LHCN-M2 (cell line): ENCODE results near the gene SLC7A8. TPM values are rescaled to one million over a fixed set of nuclear protein-coding genes. Genes with fewer than 3 reads are reported as not detected.

Experiments
- DNase-seq: peaks from one replicate; pipeline ENCODE4 v3.0.0-alpha.2; 2012; ENCODE audit warnings: low read depth
- total RNA-seq: library from RNA; depleted of rRNA; stranded (reverse); fragments of >200 nt; gene quantifications from 2 replicates; pipeline ENCODE4 v1.2.3, GENCODE V29; 2014

The SLC7A8 gene
- total RNA-seq, 1 experiment from 2014 or later = 2.4 TPM

DNA sequence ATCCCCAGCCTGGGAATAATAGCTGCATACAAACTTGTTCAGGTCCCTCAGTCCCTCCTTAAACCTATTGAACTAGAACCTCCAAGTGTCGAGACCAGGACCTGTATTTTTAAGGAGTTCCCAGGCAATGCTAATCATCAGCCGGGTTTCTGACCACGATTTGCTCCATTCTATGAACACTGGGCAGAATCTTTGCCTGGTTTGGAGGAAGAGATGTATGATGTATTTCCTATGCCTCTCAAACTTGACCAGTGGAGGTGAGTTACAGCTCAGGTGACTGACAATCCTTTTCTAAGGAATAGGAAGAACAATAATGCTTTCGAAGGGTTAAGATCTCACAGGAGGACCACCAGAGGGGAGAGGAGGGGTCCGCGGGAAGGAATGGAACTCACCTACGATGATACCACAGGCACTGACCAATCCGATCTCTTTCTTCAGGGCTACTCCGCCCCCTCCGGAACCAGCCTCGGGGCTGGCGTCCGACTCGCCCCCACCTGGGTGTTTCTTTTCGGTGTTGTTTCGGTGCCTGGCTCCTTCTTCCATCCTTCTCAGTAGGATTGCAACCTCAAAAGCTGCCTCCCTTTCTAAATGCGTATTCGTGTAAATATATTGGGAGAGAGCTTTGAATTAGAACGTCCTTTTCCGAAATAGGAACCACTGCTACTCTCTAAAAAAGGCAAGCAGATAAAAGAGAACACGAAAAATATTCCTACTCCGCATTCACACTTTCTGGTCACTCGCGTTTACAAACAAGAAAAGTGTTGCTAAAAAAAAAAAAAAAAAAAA, 895 bp downstream of the SLC7A8 start:
- no peak for DNase-seq

DNA sequence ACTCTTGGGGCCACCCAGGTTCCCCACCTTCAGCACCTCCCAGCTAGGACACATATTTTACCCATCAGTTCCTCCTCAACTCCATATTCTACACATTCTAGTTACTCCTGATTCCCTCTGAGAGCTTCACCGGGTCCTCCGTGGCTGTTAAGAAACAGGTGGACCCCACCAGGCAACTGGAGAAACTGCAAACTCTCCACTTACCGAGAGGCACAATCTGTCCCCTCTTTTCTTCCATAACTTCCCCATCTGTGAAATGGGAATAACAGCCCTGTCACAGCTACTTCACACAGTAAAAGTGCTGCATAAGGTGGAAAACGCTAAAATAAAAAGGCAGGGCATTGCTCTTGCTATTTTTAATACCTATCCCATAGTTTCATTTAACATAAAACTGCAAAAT, 1.5 kb downstream of the SLC7A8 start:
- no peak for DNase-seq

DNA sequence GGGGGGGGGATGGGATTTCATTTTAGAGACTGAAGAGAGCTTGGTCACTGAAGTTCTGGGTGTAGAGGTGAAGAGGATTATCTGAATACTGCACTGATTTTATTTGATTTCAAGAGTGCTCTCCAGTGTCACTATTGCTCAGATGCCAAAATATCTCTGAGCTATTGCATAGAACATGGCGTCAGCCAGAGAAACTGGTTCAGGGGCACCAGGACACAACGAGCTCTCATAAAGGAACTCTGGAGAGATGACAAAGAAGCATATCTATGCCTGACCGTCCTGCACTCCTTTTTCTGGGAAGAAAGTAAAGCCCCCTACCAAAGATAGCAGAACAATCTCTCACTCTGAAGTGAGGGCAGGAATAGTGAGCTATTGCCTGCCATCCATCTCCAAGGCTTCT, 2.0 kb downstream of the SLC7A8 start:
- no peak for DNase-seq

DNA sequence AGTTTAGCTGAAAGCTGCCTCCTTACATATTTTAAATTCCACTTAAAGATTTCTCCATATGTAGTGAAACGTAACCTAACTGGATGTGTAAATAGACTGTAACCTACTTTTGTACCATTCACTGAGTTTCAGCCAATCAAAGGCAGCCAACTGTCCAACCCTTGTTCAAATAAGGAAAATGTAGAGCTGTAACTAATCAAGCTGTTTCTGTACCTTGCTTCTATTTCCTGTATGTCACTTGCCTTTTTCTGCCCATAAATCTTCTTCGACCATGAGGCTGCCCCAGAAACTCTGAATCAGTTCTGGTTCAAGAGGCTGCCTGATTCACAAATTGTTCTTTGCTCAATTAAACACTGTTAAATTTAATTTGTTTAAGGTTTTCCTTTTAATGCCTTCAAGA, 6.3 kb downstream of the SLC7A8 start:
- no peak for DNase-seq

DNA sequence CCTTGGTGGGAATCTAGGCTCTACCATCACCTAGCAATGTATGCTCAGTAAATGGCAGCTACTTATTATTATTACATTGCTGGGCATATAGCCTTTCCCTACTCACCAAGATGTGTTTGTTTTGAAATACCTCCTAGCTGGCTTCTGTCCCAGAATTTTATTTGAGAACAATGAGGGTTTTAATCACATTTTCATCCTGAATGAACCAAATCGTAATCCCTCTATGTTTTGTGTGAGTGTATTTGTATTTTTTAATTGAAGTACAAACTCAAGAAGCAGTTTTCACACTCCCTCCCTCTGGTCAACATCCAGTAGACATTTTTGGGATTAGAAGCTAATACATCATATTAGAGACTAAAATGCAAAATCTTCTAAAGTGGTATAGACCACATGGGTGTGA, 7.6 kb downstream of the SLC7A8 start:
- peak; percentile 53 for DNase-seq

DNA sequence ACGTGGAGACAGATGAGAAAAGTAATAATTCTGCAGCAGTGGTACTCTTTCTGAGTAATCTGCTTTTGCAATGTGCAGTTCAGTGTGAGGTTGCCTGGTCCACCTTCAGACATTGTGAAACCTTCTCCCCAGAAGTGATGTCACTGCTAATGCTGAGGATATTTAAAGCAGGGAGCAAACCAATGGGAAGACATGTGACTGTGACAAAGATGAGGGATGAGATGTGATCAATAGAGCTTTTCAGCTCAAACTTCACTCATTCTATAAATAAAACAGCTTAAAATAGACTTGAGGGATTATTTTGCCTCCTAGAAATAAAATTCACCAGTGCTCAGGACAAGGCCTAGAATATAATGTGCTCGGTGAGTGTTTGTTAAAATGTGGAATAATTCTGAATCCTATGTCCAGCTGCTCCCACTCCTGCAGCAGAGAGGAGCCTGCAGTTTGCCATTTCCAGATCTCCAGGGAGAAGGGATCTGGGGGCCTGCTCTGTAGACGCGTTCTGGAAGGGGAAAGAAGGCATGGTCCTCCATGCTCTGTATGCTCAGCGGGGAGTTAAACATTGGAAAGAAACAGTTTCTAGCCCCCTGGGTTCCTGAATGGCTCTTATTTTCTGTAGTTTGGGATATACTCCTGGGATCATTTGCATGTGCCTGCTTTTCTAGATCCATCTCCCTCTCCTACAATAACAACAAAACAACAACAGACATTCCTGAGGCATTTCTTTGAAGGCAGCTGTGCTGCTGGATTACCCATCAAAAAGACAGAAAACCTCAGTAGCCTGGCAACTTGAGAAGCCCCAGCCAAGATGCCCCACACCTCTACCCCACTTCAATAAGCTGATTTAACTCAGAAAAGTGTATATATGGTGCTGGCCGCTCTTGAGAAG, 8.9 kb downstream of the SLC7A8 start:
- peak; percentile 63 for DNase-seq

DNA sequence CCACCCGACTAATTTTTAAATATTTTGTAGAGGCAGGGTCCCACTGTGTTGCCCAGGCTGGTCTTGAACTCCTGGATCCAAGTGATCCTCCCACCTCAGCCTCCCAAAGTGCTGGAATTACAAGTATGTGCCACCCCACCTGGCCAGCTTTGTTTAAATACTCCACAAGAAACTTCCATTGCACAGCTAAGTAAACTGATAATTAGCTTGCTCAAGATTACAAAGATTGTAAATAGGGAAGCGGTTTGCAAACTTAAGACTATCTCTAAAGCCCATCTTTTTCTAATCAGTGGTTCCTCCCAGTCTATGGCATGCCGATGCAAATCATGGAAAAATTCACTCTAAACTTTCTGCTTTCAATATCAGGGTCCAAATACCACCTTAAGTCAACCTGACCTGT, 9.7 kb downstream of the SLC7A8 start:
- no peak for DNase-seq

DNA sequence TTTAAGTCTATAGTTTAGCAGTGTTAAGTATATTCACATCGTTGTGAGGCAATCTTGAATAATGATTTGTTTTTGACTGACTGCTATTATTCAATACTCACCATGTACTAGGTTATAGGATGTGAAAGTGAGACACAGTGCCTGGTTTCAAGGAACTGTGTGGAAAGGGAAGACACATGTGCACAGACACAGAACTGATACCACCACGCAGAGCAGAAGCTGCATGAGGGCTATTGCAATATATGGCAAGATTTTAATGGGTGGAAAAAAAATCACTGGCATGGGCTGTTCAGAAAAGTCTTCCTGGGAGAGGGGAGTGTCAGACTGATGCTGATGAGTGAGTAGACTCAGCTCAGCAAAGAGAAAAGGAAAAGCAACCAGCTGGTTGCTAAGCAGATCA, 10.4 kb downstream of the SLC7A8 start:
- DNase-seq = no peak

DNA sequence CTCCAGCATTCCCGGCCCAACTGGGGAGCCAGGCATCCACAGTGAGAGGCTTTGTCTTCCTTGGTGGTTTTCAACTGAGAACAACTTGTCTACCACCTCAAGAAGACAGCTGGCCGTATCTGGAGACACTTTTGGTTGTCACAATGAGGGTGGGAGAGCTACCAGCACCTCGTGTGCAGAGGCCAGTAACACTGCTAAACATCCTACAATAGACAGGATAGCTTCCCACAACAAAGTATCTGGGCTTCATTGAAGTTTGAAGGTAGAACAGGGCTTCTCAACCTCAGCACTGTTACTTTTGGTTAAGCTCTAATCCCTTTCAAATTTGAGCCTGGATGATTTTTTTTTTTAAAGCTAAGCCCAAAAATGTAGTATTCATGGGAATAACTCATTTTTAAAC, 10.9 kb downstream of the SLC7A8 start:
- no peak for DNase-seq

DNA sequence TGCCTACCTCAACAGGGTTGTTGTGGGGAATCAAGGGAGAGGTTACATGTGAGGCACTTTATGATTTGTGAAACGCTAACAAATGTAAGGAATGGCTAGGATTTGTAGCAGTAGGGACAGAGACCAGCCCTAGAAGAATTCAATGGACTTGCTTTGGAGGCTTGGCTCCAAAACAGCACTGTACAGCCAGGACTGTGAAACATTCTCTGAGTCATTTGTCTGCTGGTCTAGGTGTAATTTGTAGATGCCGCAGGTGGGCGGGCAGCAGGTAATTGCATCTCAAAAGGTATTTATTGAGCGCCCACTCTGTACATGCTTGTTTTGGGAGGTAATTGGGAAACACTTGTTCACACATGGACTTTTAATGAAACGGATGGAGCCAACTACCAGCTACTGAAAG, 11.4 kb downstream of the SLC7A8 start:
- no peak for DNase-seq

DNA sequence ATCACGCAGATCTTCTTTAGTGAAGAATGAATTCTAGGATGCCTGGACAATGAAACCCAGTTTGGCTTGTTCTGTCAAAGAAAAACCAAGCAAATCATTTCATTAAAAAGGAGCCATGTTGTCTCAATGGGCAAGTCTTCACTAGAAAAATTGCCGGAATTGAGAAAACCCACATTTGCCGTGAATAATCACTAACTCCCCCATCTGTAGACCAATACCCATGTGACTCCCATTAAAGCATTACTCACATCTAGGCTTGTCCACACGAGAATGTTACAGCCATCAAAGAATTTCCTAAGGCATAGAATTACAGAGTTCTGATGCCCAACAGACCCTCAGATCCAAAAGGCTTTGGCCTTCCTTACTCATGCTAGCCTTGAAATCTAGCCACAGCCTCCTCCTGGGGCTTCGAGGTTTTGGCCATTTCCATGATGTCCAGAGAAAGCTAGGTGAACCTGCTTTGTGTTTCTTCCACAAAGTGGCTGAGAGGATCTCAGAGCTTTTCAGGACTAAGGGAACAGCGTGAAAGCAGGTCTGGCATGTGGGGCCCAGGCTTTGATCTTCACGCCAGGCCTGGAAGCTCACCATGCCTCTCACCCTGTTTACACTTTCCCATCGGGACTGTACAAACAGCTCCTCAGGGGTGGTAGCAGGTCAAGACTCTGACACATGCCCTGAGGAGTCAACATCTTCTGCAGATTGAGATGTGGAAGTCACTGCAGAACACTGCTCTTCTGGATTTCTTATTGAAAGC, 12.1 kb downstream of the SLC7A8 start:
- DNase-seq = peak; percentile 75

DNA sequence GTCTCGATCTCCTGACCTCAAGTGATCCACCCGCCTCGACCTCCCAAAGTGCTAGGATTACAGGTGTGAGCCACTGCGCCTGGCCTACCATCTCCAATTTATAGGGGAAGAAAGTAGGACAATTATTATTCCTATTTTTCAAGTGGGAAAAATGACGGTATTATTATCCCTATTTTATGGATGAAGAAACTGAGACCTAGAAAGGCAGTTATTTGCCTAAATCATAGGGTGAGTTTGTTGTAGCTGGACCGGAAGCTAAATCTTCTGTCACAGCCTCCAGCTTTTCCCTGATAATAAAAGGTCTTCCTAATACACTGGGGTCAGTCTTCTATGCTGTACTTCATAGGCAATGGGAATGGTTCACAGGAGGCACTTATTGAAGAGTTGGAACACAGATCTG, 13.8 kb downstream of the SLC7A8 start:
- no peak for DNase-seq

DNA sequence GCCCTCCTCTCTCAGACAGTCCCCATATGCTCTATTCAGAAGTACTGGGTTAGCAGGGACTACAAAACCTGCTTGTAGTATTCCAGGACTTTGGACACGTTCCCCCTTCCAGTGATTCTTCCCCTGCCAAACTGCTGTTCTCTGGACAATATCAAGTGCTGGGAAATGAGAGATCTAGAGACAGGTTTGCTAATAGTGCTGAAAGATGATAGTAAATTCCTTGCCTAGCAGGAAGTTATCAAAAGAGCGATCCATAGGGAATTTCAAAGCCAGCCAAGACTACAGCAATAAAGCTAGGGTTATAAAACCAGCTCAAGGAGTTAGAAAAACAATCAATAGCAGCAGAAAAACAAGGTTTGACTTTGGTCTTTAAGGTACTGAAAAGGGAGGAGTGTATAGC, 15.2 kb downstream of the SLC7A8 start:
- DNase-seq = no peak

DNA sequence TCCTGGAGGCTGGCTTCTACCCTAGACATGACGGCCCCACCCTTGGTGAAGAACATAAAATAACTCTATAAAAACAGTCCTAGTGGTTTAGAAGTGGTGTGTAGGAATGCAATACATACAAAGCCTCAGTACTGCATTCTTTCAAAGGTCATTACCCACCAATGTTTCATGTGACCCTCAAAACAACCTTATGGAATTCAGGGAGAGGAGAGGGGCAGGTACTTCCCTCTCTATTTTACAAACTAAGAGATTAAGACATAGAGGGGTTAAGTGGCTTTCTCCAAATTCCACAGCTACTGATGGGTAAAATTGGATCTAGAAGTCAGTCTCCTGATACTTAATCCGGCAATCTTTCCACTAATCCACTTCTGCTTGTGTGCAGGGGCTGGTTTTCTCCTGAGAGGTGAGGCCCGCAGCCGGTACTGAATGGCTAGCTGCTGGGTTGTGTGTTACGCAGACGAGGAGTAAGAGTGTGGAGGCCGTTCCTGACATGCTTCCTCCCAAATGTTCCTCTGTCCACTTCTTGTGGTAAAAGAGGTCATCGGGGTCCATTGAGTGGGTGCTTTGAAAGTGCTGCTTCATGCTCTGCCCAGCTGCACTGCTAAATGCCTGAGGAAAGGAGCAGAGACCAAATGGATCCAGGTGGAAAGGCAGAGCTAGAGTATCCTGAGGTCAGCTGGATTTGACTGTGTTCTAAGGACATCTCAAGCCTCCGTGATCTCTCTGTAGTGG, 16.2 kb downstream of the SLC7A8 start:
- no peak for DNase-seq

DNA sequence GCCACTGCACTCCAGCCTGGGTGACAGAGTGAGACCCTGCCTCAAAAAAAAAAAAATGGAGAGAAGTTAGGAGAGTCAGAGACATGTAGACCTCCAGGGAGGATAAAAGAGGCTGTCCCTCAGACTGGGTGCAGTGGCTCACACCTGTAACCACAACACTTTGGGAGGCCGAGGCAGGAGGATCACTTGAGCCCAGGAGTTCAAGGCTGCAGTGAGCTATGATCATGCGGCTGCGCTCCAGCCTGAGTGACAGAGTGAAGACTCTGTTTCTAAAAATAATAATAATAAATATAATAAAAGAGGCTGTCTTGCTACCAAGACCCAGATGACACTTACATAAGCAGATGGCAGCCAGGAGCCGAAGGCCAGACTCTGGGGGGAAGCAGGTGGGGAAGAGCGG, 18.5 kb downstream of the SLC7A8 start:
- DNase-seq = no peak

DNA sequence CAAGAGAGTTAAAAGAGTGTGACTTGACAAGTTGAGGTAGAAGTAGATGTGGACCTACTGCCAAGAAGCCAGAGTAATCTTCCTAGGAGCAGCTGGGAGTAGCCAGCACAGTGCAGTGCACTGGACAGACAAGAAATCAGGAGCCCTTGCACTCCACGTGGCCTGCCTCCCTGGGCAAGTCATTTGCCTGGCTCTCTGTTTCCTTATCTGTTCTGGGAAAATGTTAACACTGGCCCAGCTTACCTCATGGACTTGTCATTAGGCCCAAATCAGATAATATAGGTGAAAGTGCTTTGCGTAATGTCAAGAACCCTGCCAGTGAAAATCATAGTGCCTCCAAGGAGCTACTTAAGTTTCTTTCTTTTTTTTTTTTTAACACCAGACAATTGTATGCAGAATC, 19.2 kb downstream of the SLC7A8 start:
- no peak for DNase-seq

DNA sequence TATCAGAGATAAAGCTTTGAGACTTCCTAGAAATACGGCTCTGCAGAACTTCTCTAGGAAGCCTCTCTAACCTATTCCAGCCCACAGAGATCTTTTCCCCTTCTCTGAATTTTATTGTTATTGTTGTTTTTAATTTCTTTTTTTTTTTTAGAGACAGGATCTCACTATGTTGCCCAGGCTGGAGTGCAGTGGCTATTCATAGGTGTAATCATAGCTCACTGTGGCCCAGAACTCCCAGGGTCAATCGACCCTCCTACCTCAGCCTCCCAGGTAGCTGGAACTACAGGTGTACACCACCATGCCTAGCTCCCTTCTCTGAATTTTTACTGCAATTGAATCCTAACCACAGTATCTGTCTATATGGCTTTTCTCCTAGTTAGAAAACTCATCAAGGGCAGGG, 19.6 kb downstream of the SLC7A8 start:
- no peak for DNase-seq

DNA sequence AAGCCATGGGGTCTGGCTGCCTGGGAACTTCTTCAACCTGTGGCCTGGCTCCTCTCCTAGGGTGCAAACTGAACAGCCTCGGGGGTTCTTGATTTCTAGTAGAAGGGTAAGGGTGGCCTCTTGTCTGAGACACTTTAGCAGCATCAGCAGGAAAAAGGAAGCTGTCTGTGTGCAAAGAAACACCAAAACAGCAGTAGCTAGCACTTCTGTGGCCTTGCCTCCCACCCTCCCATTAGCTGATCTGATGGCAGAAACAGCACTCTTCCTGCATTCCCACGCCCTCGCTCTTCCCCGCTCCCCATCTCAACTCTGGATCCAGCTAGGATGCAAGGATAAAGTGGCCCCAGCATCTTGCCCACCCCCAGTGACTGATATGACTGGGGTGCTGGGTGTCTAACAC, 20.7 kb downstream of the SLC7A8 start:
- no peak for DNase-seq

DNA sequence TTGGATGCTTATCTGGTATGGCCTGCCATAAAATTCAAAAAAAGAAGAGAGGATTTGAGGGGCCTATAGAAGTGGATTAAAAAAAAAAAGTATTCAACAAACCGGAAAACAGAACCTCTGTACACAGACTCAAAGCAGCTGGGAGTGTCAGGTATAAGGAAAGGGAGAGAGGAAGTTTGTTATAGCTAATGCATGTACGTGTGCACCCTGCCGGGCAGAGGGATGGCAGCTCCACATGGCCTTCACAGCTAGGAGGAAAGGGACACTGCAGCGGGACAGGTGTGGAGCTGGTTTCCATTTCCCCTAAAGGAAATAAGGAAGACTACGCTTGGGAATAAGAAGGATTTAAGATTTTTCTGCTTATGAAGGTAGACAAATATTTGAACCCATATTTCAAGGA, 21.5 kb downstream of the SLC7A8 start:
- DNase-seq = no peak

DNA sequence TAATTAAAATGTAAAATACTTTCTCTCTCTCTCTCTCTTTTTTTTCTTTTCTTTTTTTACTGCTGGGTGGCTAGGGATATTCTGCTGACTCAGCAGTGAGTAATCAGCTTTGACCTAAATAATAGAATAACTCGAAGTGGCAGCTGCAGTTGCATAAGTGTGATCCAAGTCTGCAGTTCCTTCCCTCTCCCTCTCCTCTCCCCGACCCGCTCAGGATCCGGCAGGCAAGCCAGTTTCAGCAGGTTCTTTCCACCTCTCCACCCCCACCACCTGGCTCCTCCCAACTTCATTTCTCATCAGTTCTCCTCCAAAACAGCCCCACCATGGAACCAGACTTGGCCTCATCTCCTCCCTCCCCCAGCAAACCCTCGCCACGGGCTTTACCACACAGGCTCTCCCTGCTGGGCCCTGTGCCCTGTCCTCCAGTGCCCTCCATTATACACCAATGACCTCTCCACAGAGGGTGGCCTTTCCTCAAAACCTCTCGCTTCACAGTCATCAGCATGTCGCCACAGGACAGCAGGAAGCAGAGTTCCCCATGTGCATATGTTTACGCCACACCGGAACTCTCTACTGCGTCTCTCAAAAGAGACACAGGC, 22.4 kb downstream of the SLC7A8 start:
- peak; percentile 96 for DNase-seq

DNA sequence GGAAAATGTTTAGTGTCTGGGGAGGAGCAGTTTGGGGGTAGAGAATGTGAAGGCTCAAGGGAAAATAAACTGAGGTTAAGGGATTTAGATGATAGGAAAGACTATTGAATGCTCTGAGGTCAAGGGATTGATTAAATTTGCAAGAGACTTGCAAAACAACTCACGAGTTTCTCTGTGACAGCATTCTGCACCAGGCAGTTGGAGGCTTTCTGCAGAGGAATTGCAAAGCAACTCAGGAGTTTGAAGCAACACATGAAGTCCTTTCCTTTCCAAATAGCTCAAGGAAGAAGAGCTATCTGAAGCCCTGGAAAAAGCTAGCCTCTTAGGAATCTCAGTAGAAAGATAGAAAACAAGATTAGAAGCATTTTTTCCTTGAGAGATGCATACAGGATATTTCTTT, 23.9 kb downstream of the SLC7A8 start:
- DNase-seq = no peak
